SK-N-SH treated with all-trans-retinoic acid at 6 μM for 48 hours (cell line): ENCODE measurements around the gene OR10J4.

Experiments used
- ATAC-seq: fragments of 200-7000 bp; cut with Tn5 transposase; 3 replicates; pipeline ENCODE4 v1.9.1; 2020; ENCODE audit warnings: mild to moderate bottlenecking, moderate library complexity
- BACH2 ChIP-seq: fragments of 250-450 bp; sonication (Bioruptor Pico); IDR thresholded peaks from 2 replicates; pipeline ENCODE4 v1.9.0; 2021; ENCODE audit warnings: mild to moderate bottlenecking, borderline replicate concordance
- CSDC2 ChIP-seq: fragments of 250-450 bp; sonication (Bioruptor Pico); IDR thresholded peaks from 2 replicates; pipeline ENCODE4 v1.5.0; 2020; ENCODE audit warnings: mild to moderate bottlenecking, moderate library complexity
- ESRRG ChIP-seq: fragments of 250-450 bp; sonication (Bioruptor Pico); IDR thresholded peaks from 2 replicates; pipeline ENCODE4 v1.6.1; 2021; ENCODE audit warnings: mild to moderate bottlenecking
- ISL1 ChIP-seq: fragments of 250-450 bp; sonication (Bioruptor Pico); IDR thresholded peaks from 2 replicates; pipeline ENCODE4 v2.1.2; 2022; ENCODE audit warnings: mild to moderate bottlenecking, moderate library complexity
- OSR1 ChIP-seq: fragments of 250-450 bp; sonication (Bioruptor Pico); IDR thresholded peaks from 2 replicates; pipeline ENCODE4 v1.8.0; 2022; ENCODE audit warnings: moderate library complexity, mild to moderate bottlenecking, inconsistent platforms
- POU6F1 ChIP-seq: fragments of 250-450 bp; sonication (Bioruptor Pico); IDR thresholded peaks from 2 replicates; pipeline ENCODE4 v1.8.0; 2021; ENCODE audit warnings: low read depth, mild to moderate bottlenecking, moderate library complexity, borderline replicate concordance
- PPARA ChIP-seq: fragments of 250-450 bp; sonication (Bioruptor Pico); IDR thresholded peaks from 2 replicates; pipeline ENCODE4 v1.5.0; 2020; ENCODE audit warnings: mild to moderate bottlenecking, borderline replicate concordance
- RARB ChIP-seq: fragments of 250-450 bp; sonication (Bioruptor Pico); IDR thresholded peaks from 2 replicates; pipeline ENCODE4 v1.8.0; 2021; ENCODE audit warnings: mild to moderate bottlenecking, moderate library complexity
- SNAI2 ChIP-seq: fragments of 250-450 bp; sonication (Bioruptor Pico); IDR thresholded peaks from 2 replicates; pipeline ENCODE4 v1.5.0; 2020; ENCODE audit warnings: mild to moderate bottlenecking, moderate library complexity
- TCF4 ChIP-seq: fragments of 250-450 bp; sonication (Bioruptor Pico); IDR thresholded peaks from 2 replicates; pipeline ENCODE4 v1.8.0; 2021; ENCODE audit warnings: mild to moderate bottlenecking, moderate library complexity, borderline replicate concordance
- TSHZ2 ChIP-seq: fragments of 250-450 bp; sonication (Bioruptor Pico); IDR thresholded peaks from 2 replicates; pipeline ENCODE4 v1.5.0; 2020; ENCODE audit warnings: mild to moderate bottlenecking, moderate library complexity
- ZC3H10 ChIP-seq: fragments of 250-450 bp; sonication (Bioruptor Pico); IDR thresholded peaks from 2 replicates; pipeline ENCODE4 v1.5.1; 2021; ENCODE audit warnings: mild to moderate bottlenecking, moderate library complexity
- ZFP3 ChIP-seq: fragments of 250-450 bp; sonication (Bioruptor Pico); IDR thresholded peaks from 2 replicates; pipeline ENCODE4 v1.5.0; 2020; ENCODE audit warnings: mild to moderate bottlenecking, moderate library complexity
- ZFP30 ChIP-seq: fragments of 450-650 bp; formaldehyde crosslinking; IDR thresholded peaks from 2 replicates; pipeline ENCODE4 v1.5.0; 2022; ENCODE audit warnings: mild to moderate bottlenecking, moderate library complexity
- ZNF565 ChIP-seq: fragments of 450-650 bp; formaldehyde crosslinking; conservative IDR thresholded peaks from 2 replicates; pipeline ENCODE4 v1.5.0; 2020; ENCODE audit warnings: low read depth, mild to moderate bottlenecking, moderate library complexity
- ZNF70 ChIP-seq: fragments of 450-650 bp; formaldehyde crosslinking; IDR thresholded peaks from 2 replicates; pipeline ENCODE4 v1.5.0; 2020; ENCODE audit warnings: mild to moderate bottlenecking, moderate library complexity
- ZNF8 ChIP-seq: fragments of 450-650 bp; formaldehyde crosslinking; IDR thresholded peaks from 2 replicates; pipeline ENCODE4 v1.5.0; 2020; ENCODE audit warnings: mild to moderate bottlenecking, moderate library complexity
- TF ChIP-seq, protein P1 (sequence below): fragments of 250-450 bp; sonication (Bioruptor Pico); IDR thresholded peaks from 2 replicates; pipeline ENCODE4 v1.8.0; 2020; ENCODE audit warnings: mild to moderate bottlenecking, moderate library complexity, borderline replicate concordance

Gene OR10J4

GRCh38 chr1:159436469-159436868 lies 4.5 kb downstream of the OR10J4 start:
- TF ChIP-seq CSDC2 (CRISPR knock-in tag) = no peak
- no peak for TF ChIP-seq BACH2
- no peak for TF ChIP-seq ZFP30 (CRISPR knock-in tag)
- TF ChIP-seq ESRRG = no peak
- no peak for TF ChIP-seq ZNF565 (CRISPR knock-in tag)
- no peak for TF ChIP-seq TCF4
- no peak for TF ChIP-seq ZFP3 (CRISPR knock-in tag)
- TF ChIP-seq OSR1 (CRISPR knock-in tag) = no peak
- TF ChIP-seq ZNF8 (CRISPR knock-in tag) = no peak
- no peak for TF ChIP-seq ZC3H10 (CRISPR knock-in tag)
- TF ChIP-seq PPARA (CRISPR knock-in tag) = no peak

DNA sequence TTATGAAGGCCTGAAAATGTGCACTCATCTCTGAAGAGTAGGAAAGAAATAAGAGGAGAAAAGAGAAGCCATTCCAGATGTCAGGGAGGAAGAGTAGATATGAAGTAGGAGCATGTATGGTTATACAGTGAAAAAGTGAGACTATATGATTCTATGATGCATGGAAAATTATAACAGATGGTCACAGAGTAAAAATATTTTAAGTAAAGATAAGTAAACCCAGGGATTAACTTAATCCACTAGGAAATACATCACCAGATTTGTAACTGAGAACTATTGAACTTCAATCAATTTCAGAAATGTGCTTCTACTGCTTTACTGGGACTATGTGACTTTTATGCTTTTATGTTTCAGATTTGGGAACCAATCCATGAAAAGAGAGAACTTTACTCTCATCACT lies 7.4 kb downstream of the OR10J4 start, which contains the start of gene OR10J1:
Gene OR10J1 (plus strand): TSS at position 301 of the 400 bp plus-strand sequence. CDS start 70 bp downstream, at position 371.
- no peak for TF ChIP-seq RARB
- TF ChIP-seq ZNF70 (CRISPR knock-in tag) = no peak
- no peak for TF ChIP-seq TSHZ2 (CRISPR knock-in tag)
- no peak for TF ChIP-seq POU6F1 (CRISPR knock-in tag)
- TF ChIP-seq ZFP3 (CRISPR knock-in tag) = no peak
- no peak for TF ChIP-seq ESRRG
- TF ChIP-seq ZFP30 (CRISPR knock-in tag) = no peak
- no peak for TF ChIP-seq ISL1
- TF ChIP-seq ZC3H10 (CRISPR knock-in tag) = no peak
- TF ChIP-seq ZNF8 (CRISPR knock-in tag) = no peak
- no peak for TF ChIP-seq SNAI2 (CRISPR knock-in tag)
- TF ChIP-seq TCF4 = no peak
- TF ChIP-seq, protein P1, sequence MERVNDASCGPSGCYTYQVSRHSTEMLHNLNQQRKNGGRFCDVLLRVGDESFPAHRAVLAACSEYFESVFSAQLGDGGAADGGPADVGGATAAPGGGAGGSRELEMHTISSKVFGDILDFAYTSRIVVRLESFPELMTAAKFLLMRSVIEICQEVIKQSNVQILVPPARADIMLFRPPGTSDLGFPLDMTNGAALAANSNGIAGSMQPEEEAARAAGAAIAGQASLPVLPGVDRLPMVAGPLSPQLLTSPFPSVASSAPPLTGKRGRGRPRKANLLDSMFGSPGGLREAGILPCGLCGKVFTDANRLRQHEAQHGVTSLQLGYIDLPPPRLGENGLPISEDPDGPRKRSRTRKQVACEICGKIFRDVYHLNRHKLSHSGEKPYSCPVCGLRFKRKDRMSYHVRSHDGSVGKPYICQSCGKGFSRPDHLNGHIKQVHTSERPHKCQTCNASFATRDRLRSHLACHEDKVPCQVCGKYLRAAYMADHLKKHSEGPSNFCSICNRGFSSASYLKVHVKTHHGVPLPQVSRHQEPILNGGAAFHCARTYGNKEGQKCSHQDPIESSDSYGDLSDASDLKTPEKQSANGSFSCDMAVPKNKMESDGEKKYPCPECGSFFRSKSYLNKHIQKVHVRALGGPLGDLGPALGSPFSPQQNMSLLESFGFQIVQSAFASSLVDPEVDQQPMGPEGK (CRISPR knock-in tag) = no peak
- no peak for ATAC-seq

More at GRCh38 chr1:159436469-159436868, 4.5 kb downstream of the OR10J4 start:
- ATAC-seq = no peak

- TF ChIP-seq TSHZ2 (CRISPR knock-in tag) = no peak
- TF ChIP-seq, protein P1 (CRISPR knock-in tag) = no peak
- no peak for TF ChIP-seq ZFP30 (CRISPR knock-in tag)
- no peak for TF ChIP-seq ZFP3 (CRISPR knock-in tag)
- ATAC-seq = no peak
These were observed 9.4 kb downstream of the OR10J4 start for GRCh38 chr1:159441360-159441759.
